Erythroblast (primary cell): ENCODE measurements around the gene C2orf76.

Experiments
- GATA1 ChIP-seq: IDR thresholded peaks from 2 replicates; pipeline ENCODE4 v1.6.1; 2011; ENCODE audit warnings: low read depth, mild to moderate bottlenecking, control low read depth, low read length, moderate library complexity
- POLR2A ChIP-seq: IDR thresholded peaks from 2 replicates; pipeline ENCODE4 v1.6.1; 2011; ENCODE audit warnings: mild to moderate bottlenecking, low read length

GRCh38 chr2:119354860-119355259 is 11.8 kb downstream of the C2orf76 start:
- TF ChIP-seq POLR2A (no peak), GATA1 (no peak)
